Stimulated activated naive CD4-positive, alpha-beta T cell (primary cell): ENCODE data around the gene MAP3K15.
"Not testable (repeated sequence)": the region's sequence is repeated elsewhere in the genome, so short reads cannot be mapped to it uniquely, and the experiment has no call there.

Experiments used
- DNase-seq, 6 experiments: peaks; one replicate each; lab custom pipeline; 2025; lab: John Stamatoyannopoulos, UW

Gene MAP3K15

GRCh38 chrX:19532709-19533108 lies 17.4 kb upstream of the MAP3K15 start:
- no peak for DNase-seq

GRCh38 chrX:19517965-19518364 lies 2.7 kb upstream of the MAP3K15 start:
- no peak for DNase-seq

GRCh38 chrX:19515615-19516105 lies 352 bp upstream of the MAP3K15 start:
- DNase-seq: no peak

- DNase-seq: no peak
Observed at GRCh38 chrX:19513383-19513782, 1.9 kb downstream of the MAP3K15 start.

- no peak for DNase-seq
Observed at GRCh38 chrX:19512961-19513360, 2.3 kb downstream of the MAP3K15 start.

GRCh38 chrX:19512359-19512758 lies 2.9 kb downstream of the MAP3K15 start:
- no peak for DNase-seq

GRCh38 chrX:19511796-19512195 lies 3.5 kb downstream of the MAP3K15 start:
- DNase-seq: not testable (repeated sequence)

- DNase-seq: no peak
Observed at GRCh38 chrX:19496711-19497110, 18.6 kb downstream of the MAP3K15 start.

- DNase-seq: no peak
Observed at GRCh38 chrX:19487520-19488200, 27.6 kb downstream of the MAP3K15 start.

- no peak for DNase-seq
Observed at GRCh38 chrX:19479458-19479857, 35.9 kb downstream of the MAP3K15 start.

GRCh38 chrX:19468383-19468782 lies 46.9 kb downstream of the MAP3K15 start:
- DNase-seq: not testable (repeated sequence)

- no peak for DNase-seq
Observed at GRCh38 chrX:19462879-19463278, 52.4 kb downstream of the MAP3K15 start.

GRCh38 chrX:19462231-19462630 lies 53.1 kb downstream of the MAP3K15 start:
- DNase-seq: no peak

GRCh38 chrX:19457662-19458061 lies 57.6 kb downstream of the MAP3K15 start:
- no peak for DNase-seq

GRCh38 chrX:19448077-19448476 lies 67.2 kb downstream of the MAP3K15 start:
- DNase-seq: no peak

GRCh38 chrX:19446397-19446796 lies 68.9 kb downstream of the MAP3K15 start:
- no peak for DNase-seq

GRCh38 chrX:19445772-19446171 lies 69.5 kb downstream of the MAP3K15 start:
- DNase-seq: not testable (repeated sequence)

GRCh38 chrX:19443869-19444526 lies 71.3 kb downstream of the MAP3K15 start:
- no peak for DNase-seq

- DNase-seq: no peak
Observed at GRCh38 chrX:19440713-19441112, 74.6 kb downstream of the MAP3K15 start.

GRCh38 chrX:19422661-19423060 lies 92.6 kb downstream of the MAP3K15 start:
- not testable (repeated sequence) for DNase-seq

- no peak for DNase-seq
Observed at GRCh38 chrX:19410259-19410658, 105.0 kb downstream of the MAP3K15 start.

- no peak for DNase-seq
Observed at GRCh38 chrX:19403696-19404095, 111.6 kb downstream of the MAP3K15 start.

GRCh38 chrX:19392703-19393102 lies 122.6 kb downstream of the MAP3K15 start:
- DNase-seq: no peak

GRCh38 chrX:19392078-19392477 lies 123.2 kb downstream of the MAP3K15 start:
- DNase-seq: no peak
